Stimulated activated CD8-positive, alpha-beta memory T cell treated with anti-CD3 and anti-CD28 coated beads, Interleukin-15, amount 100 ng/mL, for 24 hours (primary cell): Measurements from ENCODE around the gene NEK11.
"Not testable (repeated sequence)": the region's sequence is repeated elsewhere in the genome, so short reads cannot be mapped to it uniquely, and the experiment has no call there.

Experiments used
- DNase-seq: peaks from one replicate; pipeline ENCODE4 v3.0.0-alpha.2; 2020; ENCODE audit warnings: low read depth

The NEK11 gene

GRCh38 chr3:131306242-131306641 is 279.6 kb downstream of the NEK11 start:
- DNase-seq, result no peak

GRCh38 chr3:131314318-131314717 is 287.6 kb downstream of the NEK11 start:
- DNase-seq, result no peak

- DNase-seq, result no peak
Measured at GRCh38 chr3:131315162-131315561, 288.5 kb downstream of the NEK11 start.

GRCh38 chr3:131317667-131318066 is 291.0 kb downstream of the NEK11 start:
- no peak for DNase-seq

GRCh38 chr3:131323014-131323413 is 296.3 kb downstream of the NEK11 start:
- DNase-seq, result no peak

- no peak for DNase-seq
Measured at GRCh38 chr3:131323792-131324191, 297.1 kb downstream of the NEK11 start.

GRCh38 chr3:131324923-131325322 is 298.2 kb downstream of the NEK11 start:
- no peak for DNase-seq

GRCh38 chr3:131326307-131326706 is 299.6 kb downstream of the NEK11 start:
- DNase-seq, result no peak

- no peak for DNase-seq
Measured at GRCh38 chr3:131328721-131329120, 302.0 kb downstream of the NEK11 start.

GRCh38 chr3:131329774-131330173 is 303.1 kb downstream of the NEK11 start:
- DNase-seq, result no peak

- DNase-seq, result not testable (repeated sequence)
Measured at GRCh38 chr3:131331456-131332085, 304.9 kb downstream of the NEK11 start.

GRCh38 chr3:131338948-131339640 is 312.4 kb downstream of the NEK11 start:
- DNase-seq, result no peak

GRCh38 chr3:131341761-131342160 is 315.1 kb downstream of the NEK11 start:
- DNase-seq, result no peak

GRCh38 chr3:131348911-131349310 is 322.2 kb downstream of the NEK11 start:
- no peak for DNase-seq

GRCh38 chr3:131349454-131349853 is 322.8 kb downstream of the NEK11 start:
- DNase-seq, result no peak

GRCh38 chr3:131349946-131350347 is 323.3 kb downstream of the NEK11 start:
- no peak for DNase-seq

GRCh38 chr3:131350506-131350905 is 323.8 kb downstream of the NEK11 start:
- DNase-seq, result no peak

- DNase-seq, result no peak
Measured at GRCh38 chr3:131353016-131353877, 326.6 kb downstream of the NEK11 start.

GRCh38 chr3:131353986-131354385 is 327.3 kb downstream of the NEK11 start:
- no peak for DNase-seq

- DNase-seq, result no peak
Measured at GRCh38 chr3:131356006-131356595, 329.4 kb downstream of the NEK11 start.

- DNase-seq, result no peak
Measured at GRCh38 chr3:131357275-131357674, 330.6 kb downstream of the NEK11 start.

- DNase-seq, result no peak
Measured at GRCh38 chr3:131360191-131360755, 333.6 kb downstream of the NEK11 start.
